ENCODE data around the gene MLPH.

The MLPH gene

DNA sequence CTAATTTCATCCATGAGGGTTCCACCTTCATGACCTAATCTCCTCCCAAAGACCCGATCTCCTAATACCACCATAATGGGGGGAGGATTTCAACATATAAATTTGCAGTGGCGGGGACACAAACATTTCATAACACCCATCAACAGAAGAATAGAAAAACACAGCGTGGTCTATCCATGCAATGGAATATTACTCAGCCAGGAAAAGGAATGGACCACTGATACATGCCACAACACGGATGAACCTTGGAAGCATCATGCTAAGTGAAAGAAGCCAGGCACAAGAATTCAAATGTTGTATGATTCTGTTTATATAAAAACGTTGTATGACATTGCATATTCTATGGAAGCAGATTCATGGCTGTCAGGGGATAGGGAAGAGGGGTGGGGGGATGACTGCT lies 82.0 kb downstream of the MLPH start:
- no peak for DNase-seq (ENCODE audit: low spot score)

DNA sequence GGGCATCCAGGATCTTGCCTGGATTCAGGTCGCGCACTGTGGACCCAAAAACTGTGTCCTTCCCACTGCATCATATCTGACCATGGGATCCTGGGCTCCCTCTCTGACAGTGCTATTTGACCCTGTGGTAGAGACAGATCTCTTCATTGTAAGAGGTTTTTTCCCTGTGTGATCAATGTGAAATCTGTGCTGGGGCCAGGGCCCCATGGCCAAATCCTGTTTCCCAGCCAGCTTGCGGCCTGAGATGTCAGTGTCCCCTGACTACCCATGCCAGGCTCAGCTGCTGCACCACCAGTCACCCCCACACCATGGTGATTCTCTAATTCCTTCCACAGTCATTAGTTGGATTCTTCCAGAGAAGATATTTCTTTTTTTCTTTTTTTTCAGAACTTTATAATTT lies 82.8 kb downstream of the MLPH start:
- no peak for DNase-seq (ENCODE audit: low spot score)

DNA sequence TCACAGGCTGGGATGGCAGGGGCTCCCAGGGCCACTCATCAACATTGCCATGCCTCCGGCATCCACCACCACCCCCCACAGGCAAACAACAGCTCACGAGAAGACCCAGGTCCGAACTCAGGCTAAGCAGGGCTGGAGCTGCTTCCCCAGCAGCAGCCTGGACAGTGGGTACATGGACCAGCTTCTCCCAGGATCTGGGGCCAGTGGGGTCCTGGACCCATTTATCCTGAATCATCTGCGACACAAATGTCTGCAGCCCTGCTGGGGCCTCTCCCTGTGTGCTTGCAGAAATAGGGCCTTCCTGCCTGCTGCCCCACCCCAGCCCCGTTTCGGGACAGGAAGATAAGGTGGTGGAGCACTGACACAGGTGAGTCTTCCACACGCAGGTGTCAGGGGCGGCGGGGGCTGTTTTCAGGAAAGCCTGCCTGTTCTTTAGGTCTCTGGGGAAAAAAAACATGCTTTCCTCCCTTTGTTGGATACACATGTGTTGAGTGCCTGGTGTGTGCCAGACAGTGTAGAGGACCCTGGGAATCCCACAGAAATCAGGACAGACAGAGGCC lies 83.8 kb downstream of the MLPH start:
- no peak for DNase-seq (ENCODE audit: low spot score)

DNA sequence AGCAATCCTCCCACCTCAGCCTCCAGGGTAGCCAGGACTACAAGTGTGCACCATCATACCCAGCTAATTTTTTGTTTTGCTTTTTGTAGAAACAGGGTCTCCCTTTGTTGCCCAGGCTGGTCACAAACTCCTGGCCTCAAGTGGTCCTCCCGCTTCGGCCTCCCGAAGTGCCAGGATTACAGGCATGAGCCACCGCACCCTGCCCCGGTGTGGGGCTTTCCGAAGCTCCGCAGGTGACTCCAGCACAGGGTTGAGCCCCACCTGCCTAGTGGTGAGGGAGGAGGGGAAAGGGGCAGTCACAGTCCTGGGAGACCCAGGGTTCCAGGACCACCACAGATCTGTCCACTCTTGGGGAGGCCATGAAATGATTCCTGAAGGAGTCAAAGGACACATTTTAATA lies 84.5 kb downstream of the MLPH start:
- no peak for DNase-seq (ENCODE audit: low spot score)

DNA sequence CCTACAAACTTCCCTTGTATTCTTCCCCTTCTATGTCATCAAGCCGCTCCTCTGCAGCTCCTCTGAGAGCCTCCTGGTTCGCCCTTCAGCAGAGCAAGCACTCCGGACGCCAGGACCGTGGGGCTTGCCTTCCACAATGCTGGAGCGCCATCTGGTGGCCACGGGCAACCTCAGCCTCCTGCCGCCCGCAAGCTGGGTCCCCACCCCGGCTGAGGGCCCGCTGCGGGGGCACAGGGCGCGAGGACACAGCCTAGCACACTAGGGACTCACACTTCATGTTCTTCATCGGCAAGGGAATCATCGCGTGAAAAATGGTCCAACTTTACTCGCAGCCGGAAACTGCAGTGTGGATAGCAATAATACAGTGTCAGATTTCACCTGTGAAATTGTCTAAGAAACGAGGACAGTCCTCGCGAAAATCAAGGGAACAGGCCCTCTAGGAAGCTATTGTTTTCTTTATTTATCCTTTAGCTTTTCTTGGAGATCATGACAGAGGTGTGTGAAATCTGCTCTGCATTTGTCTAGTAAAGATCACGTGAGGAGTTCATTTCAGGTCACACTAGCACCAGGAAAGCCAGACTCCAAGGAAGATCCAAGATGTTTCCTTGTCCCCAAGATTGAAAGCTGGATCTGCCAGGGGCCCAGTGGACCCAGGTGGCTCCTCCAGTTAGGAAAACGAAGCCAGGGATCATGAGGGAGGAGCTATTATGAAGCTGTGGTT lies 85.1 kb downstream of the MLPH start:
- DNase-seq (ENCODE audit: low spot score): peak; percentile 93

DNA sequence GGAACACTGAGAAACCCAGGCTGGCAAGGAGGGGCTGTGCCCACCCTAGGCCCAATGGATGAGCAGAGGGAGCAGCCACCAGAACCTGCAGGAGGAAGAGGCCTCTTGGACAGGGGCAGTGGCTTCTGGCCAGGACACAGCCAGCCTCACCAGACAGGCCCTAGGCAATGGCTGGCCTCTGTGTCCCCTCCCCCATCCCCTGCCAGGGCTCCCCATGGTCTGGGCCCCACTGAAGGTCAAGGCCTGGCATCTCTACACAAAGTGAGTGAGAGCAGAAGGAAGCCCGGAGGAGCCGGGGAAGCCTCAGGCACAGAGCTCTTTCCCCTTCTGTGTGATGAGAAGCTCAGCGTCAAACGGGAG lies 85.7 kb downstream of the MLPH start:
- DNase-seq (ENCODE audit: low spot score): no peak

DNA sequence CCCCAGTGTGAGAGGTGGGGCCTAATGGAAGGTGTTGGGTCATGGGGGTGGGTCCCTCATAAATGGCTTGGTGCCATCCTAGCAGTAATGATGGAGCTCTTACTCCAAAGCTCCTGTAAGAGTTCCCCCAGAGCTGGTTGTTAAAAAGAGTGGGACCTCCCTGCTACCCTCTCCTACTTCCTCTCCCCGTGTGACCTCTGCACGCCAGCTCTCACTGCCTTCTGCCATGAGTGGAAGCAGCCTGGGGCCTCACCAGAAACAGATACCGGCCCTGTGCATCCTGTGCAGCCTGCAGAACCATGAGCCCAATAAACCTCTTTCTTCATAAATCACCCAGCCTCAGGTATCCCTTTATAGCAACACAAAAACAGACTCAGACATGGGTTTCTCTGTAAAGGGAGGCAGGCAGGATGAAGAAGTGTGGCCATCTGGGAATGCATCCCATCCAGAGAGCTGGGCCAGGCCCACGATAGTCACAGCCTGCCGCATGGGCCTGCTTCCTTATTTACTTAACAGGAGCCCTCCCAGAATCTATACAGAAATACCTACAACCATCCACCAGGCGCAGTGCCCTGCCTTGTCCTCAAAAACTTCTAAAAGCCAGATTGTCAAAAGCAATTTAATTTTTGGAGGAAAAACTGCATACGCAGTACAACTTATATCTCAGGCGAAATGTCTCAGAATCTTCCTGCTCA lies 86.8 kb downstream of the MLPH start:
- no peak for DNase-seq (ENCODE audit: low spot score)

DNA sequence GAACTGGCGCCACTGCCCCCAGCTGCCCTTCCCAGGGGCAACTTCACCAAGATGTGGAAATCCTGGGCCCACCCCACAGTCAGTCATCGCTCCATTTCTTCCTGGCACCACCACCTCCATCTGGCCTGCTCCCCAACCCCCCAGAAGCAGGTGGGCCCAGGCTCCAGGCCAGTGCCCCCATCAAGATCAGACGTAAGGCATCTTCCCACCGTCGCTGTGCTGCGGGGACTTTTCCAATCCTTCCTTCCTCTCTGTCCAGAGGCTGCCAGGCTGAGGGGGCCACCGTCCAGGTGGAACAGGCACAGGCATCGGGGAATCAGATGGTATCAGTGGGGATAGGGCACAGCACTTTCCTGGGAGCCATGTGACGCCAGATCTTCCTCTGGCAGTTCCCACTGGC lies 87.4 kb downstream of the MLPH start:
- DNase-seq (ENCODE audit: low spot score): no peak

DNA sequence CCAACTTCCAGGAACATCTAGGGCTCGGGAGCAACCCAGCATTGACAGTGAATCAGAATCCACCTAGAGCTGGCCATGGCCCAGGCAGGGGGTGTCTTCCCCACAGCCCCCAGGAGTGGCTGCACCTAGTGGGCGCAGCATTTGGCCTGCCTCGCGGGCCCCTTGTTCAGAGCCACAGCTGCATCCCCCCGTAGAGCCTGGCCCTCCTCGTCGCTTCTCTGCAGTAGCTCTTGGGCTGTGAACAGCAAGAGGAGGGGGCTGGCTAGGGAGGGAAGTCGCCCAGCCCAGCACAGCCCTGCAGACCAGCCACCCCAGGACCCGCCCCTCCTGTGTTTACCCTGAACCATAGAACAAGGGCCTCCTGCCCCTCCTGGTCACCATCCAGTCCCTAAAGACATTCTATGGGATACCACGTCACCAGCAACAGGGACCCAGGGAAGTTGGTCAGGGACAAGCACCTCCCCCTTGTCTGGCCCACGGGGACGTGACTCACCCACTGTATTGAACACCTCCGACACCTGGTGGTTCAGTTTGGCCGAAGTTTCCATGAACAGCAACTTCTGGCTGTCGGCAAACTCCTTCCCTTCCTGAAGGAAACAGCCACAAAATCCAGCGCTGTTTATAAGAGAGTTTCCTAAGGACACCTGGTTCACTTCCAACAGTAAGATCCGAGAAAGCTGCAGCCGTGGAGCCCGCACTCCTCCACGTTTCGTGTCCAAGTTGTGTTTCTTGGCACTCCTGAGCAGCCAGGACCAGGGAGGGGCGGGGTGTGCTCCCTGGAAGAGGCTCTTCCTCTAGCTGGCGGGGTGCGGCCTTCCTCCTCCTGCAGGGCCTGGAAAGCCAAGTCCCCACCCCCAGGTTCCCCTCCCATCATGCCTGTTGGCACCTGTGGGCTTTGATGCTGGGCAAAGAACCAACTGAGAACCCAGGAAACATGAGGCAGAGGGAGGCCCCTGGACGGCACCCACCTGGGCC lies 88.1 kb downstream of the MLPH start:
- no peak for DNase-seq (ENCODE audit: low spot score)

DNA sequence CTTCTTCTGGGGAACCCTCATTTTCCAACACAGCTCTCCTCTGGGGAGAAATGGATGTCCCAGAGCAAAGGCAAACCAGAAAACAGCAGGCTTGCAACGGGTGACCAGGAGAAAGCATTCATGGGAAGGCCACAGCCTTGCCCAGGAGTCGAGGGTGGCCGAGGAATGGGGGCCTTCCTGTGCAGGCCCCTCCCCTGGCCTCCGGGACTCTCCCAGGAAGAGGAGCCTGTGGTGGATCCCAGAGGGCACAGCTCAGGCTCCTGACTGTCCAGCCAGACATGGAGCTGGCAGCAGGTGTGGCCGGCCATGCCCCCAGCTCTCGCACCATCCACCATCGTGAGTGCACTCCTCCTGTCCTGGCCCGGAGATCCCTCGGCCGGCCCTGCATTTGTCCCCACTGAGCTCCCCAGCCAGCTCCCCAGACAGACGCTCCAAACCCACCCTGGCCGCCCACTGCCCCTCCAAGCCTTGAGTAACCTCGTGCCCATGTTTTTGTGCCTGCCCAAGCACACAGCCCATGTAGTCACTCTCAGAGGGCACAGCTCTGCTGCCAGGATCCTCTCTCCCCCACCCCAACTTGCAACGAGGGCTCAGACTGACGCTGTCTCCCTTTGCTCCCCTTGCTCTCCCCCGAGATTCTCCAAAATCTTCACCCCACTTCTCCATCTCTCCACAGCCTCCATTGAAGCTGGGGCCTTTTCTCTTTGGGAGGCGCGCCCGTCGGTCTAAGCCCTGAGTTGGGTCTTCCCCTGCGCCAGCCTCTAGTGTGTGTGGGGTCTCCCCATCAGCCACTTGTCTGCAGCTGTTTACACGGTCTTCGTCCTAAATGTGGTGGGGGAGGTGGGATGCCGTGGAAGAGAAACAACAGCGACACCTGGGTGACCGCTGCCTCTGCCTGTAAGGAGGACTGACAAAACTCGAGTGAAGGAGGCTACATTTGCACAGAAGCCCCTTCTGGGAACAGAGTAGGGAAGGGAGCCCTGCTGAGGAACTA lies 89.1 kb downstream of the MLPH start:
- DNase-seq (ENCODE audit: low spot score): no peak

DNA sequence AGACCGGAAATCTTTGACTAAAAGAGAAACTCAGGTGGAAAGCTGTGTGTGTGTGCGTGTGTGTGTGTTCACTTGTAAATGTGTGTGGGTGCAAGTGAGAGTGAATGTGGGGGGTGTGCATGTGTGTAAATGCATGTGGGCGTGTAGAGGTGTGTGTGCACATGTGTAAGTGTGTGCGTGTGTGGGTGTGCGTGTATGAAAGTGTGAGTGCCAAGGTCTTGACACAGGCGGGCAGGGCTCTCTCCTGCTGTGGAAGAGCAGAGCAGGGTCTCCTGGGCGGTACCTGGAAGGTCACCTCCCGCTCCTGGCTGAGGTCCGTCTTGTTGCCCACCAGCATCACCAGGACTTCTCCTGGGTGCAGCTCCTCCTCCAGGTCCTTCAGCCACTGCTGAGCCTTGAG lies 89.9 kb downstream of the MLPH start:
- DNase-seq (ENCODE audit: low spot score): no peak

DNA sequence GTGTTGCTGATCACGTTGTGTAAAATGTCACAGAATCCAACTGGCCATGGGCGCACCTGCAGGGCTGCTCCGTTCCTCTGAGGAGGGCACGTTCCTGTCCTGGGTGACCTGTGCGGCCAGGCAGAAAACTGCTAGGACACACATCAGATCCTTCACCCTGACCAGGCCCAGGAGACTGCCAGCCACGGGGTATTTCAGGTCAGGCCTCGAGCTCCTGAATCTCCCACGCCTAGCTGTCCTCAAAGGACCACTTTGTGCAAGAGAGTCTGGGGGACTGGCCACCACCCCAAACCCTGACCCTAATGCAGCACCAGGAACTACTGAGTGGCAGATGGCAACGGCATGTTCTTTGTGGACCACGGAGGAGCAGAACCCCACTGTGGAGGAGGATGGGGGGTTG lies 90.4 kb downstream of the MLPH start:
- DNase-seq (ENCODE audit: low spot score): no peak

DNA sequence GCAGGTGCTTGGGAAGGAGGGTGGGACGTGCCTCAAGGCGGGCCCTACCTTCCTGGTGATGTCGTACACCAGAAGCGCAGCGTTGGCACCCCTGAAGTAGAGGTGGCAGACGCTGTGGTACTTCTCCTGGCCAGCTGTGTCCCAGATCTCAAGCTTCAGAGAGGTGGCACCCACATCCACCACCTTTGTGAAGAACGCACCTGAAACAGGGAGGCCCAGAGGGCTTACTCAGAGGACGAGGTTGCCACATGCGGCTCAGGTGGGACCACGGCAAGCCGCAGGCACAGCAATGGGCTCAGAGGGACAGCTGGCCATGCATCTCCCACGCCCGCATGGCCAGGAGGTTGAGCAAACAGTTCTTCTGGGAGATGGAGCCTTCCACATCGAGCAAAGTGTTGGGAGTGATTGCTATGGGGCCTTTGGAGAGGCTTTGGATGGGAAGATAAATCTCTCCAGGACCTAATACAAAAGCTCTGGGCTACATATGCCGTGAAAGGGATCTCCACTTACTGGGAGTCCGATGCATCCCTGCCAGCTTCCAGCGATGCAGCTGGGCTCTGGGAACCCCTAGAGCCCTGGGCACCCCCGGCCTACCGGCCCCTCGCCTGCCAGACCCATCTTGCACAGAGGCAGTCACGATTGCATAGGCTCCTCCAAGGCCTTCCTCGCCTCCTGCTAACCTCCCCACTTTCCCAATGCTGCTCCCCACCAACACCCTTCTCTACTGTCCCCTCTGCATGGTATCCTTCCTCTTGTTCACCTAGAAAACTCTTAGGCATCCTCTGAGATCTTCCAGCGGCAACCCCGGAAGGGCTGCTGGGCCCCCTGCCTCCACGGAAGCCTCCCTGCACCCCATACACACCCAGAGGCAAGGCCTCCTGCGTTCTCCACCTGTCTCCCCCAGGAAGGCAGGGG lies 91.2 kb downstream of the MLPH start:
- no peak for DNase-seq (ENCODE audit: low spot score)

DNA sequence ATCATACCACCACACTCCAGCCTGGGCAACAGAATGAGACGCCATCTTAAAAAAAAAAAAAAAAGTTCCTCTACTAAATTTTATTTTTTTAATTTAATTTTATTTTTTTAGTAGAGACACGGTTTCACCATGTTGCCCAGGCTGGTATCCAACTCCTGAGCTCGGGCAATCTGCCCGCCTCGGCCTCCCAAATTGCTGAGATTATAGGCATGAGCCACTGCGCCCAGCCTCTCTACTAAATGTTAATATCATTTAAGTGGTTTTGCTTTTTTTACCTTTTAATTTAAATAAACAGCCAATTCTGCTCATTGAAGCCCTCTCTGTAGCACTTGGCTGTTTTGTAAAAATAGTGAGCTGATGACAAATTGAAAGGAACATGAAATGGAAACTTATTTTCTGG lies 94.3 kb downstream of the MLPH start:
- DNase-seq (ENCODE audit: low spot score): no peak

DNA sequence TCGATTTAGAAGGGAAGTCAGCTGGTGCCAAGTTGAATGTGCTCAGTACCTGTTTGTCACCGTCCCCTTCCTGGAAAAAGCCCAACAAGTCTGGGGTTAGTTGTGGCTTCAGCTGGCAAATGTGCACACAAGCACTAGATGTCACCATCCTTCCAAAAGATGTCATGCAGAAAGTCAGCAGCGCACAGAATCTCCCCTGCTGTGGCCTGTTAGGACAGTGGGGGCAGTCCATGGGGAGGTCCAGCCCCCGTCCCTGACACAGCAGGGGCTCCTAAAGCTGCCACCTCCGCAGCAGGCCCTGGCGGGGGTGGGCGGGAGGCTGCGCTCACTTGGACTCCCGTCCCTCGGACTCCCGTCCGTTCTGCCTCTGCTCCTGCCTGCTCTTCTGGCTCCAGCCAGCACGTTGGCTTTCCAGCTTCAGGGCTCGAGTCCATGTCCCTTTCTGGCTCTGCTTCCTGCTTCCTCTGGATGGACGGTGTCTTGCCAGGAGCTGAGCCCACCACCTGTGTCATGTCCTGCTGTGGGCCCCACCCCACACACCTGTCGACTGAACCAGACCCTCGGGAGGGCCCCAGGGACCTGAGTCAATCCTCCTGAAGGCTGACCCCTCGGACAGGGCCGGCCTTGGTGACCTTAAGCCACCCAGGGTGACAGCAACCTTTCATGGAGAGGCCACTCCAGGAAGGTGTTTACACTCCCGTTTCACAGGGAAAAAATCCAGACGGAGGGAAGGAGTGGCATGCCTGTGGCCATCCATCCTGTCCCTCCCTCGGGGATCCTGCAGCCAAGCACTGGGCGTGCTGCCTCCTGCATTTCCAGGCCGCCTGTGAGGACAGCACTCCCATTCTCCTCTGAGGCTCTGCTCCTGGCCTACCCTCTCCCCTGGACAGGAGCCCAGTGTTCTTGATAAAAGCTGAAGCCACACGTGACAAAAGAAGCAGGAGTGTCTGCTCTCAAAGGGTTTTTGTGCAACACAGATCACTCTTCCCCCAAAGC lies 95.0 kb downstream of the MLPH start:
- peak; percentile 80 for DNase-seq (ENCODE audit: low spot score)

DNA sequence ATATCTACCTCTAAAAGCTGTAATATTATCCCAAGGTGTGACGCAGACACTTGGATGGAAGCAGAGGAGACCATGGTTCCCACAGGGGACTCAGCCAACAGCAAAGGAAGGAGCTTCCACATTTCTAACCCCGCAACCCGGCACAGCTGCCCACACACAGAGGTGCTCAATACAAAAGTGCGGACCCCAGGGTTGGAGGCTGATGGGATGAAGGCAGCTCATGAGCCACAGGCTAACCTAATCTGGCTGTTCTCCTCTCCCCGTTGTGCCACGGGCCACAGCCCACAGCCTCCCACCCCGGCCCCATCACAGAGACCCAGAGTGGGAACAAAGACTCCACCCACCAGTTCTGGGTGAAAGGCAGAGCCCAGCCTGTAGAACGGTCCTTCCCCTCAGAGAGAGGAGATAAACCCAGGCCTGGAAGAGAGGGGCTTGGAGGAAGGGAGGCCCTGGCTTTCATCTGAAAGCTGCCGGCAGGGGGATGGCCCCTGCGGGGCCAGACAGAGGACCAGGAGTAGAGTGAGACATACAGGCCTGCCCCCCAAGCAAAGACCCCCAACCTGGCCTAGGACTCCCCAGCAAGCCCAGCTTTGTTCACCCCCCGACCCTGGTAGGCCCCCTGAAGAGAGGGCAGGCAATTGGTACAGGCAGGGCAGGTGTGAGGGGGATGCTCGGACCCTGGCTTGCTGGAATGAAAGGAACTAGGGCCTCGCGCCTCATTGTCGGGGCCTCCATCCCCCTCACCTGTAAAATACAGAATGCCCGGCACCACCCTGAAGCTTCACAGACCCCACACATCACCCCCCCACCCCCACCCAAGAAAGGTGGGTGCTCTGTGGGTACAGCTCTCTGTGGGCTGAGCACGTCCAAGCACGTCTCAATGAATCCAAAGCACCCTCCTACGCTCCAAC lies 96.6 kb downstream of the MLPH start:
- no peak for DNase-seq (ENCODE audit: low spot score)

DNA sequence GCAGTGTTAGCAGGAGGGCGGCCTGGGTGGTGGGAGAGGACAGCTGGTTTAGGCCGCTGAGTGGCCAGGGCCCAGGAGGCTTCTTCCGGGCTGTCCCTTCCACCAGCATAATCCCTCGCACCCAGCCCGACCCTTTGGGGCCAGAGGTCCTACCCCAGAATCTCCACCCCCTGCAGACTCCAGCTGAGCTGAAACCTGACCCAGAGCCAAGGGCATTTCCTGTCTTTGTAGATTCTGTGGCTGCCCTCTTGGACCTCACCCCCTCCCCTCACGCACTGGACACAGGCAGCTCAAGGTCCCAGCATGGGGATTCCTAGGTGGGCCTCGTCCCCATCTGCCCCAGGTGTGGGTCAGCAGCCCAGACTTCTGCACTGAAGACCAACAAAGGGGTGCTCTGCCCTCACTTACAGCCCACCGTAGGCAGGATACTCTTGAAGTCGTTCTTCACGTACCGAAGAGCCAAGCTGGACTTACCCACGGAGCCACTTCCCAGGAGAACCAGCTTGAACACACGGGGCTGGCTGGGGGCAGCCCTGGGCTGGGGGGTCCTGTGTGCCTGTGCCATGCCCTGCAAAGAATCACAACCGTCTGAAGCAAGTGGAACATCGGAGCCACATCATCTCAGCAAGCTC lies 98.7 kb downstream of the MLPH start:
- no peak for DNase-seq (ENCODE audit: low spot score)
